ENCODE data around the gene LFNG.
"Not testable (repeated sequence)": the region's sequence is repeated elsewhere in the genome, so short reads cannot be mapped to it uniquely, and the experiment has no call there.

Gene LFNG

DNA sequence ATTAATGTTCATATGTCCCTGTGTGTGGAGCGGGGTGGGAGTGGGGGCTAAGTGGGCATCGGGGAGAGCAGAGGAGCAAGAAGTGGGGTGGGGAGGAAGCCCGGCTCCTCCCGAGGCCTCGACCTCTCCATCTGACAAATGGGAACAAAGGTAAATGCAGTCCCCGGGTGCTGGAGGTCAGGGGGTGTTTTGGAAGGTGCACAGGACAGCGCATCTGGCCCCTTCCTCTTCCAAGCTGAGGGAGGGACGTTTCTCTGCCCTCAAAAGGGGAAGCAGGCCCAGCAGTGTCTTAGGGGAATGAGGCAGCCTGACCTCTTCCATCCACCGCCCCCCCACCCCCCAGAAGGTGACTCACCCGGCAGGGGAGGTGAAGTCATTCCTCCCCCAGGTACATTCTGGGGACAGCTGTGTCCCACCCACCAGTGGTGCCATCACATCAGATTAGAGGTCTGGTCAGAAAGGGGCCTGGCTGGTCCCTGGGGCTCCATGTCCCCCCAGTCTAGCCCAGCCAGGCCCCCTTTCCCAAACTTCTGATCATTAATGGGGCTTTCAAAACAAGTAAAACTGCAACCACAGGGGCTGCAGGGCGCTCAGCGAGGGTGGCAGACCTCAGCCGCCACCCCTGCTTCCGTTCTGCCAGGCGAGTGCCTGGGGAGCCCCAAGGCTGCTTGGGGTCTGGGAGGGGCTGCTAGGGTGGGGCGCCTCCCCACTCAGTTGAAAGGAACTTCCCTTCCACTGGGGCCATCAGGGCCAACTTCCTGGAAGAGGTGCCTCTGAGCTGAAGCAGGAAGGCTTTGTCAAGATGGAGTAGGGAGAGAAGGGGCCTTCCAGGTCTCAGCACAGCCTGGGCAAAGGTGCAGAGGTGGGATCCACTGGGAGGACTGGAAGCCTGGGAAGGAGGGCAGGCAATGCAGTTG is 10.8 kb downstream of the LFNG start:
- DNase-seq (ENCODE audit: low read depth): no peak

DNA sequence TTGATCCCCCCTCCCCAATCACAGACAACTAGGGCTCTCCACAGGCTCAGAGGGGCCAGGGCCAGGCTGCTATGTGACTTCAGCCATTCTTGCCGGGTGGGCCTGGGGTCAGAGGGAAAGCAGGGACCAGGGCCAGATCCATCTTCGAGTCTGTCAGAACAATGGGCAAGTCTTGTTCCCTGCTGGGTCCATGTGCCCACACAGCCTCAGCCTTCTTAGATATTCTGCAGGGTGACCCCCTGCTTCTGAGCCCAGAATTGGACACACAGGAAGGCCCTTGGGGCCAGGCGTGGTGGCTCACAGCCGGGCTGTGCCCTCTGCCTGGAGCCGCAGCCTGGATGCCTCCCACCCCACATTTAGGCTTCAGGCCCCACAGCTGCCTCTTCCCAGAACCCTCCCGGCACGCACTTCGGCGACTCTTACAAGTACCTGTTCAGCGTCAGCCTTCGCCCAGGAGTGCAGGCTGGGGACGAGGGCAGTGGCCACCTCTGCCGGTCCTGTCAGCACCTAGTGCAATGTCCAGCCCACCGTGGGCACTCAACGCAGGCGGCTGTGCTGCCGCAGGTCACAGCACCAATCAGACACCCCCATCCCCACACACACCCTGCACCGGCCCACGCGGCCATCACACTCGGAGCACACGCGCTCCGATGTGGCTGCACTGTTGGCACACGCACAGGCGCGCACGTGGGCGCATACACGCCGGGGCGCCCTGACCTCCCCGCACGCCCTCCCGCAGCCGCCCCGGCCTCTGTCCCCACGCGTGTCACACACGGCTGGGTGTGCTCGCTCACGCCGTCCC is 11.6 kb downstream of the LFNG start:
- not testable (repeated sequence) for DNase-seq (ENCODE audit: low read depth)

GRCh38 chr7:2531796-2532110 is 12.2 kb downstream of the LFNG start:
- DNase-seq (ENCODE audit: low read depth): not testable (repeated sequence)

DNA sequence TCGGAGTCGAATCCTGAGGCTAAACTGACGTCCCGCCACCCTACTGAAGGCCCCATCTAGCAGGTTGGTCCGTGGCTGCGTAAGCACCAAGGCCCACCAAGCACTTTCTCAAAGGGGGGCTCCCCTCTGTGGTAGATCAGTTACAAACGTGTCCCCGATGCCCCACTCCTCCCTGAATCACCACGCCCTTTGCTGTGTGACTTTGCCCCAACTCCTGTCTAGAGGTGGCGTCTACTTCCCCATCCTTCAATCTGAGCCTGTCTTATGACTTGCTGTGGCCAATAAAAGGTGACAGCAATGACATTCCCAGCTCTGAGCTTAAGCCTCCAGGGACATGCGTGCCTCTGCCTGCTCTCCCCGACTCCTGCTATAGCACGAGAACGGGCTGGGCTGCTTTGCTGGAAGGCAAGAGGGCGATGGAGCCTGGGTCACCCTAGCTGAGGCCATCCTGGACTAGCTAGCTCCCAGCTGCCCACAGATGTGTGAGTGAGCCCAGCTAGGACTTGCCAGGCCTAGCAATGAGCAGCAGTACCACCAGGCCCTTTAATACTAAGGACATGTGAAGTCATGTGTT is 12.7 kb downstream of the LFNG start:
- not testable (repeated sequence) for DNase-seq (ENCODE audit: low read depth)

- DNase-seq (ENCODE audit: low read depth): not testable (repeated sequence)
Observed at GRCh38 chr7:2532816-2533215, 13.2 kb downstream of the LFNG start.

GRCh38 chr7:2533566-2533965 is 14.0 kb downstream of the LFNG start:
- DNase-seq (ENCODE audit: low read depth): not testable (repeated sequence)

GRCh38 chr7:2534214-2534613 is 14.6 kb downstream of the LFNG start:
- not testable (repeated sequence) for DNase-seq (ENCODE audit: low read depth)

DNA sequence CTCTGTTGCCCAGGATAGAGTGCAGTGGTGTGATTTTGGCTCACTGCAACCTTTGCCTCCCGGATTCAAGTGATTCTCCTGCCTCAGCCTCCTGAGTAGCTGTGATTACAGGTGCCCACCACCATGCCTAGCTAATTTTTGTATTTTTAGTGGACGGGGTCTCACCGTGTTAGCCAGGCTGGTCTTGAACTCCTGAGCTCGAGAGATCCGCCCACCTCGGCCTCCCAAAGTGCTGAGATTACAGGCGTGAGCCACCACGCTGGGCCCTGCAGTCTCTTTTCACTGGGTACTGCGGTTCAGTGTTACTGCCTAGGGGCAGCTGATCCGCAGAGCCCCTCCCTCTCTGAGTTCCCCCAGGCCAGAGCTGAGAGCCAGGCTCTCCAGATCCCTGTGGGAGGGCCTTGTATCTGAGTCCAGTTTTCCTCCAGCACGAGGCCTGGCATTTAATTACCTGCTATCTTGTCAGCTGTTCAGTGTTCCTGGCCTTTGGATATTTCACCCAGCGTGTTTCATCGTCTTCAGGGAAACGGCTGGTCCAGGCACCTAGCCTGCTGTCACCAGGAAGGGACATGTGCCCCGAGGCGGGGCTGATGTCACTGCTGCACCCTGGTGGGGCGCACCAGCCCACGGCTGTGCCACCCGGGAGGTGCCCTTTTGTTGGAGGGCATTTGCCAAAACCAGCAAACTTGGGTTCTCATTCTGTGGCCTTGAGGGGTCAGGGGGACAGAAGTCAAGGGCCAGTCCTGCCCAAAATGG is 16.5 kb downstream of the LFNG start:
- not testable (repeated sequence) for DNase-seq (ENCODE audit: low read depth)

GRCh38 chr7:2537981-2538851 is 18.6 kb downstream of the LFNG start:
- DNase-seq (ENCODE audit: low read depth): no peak

DNA sequence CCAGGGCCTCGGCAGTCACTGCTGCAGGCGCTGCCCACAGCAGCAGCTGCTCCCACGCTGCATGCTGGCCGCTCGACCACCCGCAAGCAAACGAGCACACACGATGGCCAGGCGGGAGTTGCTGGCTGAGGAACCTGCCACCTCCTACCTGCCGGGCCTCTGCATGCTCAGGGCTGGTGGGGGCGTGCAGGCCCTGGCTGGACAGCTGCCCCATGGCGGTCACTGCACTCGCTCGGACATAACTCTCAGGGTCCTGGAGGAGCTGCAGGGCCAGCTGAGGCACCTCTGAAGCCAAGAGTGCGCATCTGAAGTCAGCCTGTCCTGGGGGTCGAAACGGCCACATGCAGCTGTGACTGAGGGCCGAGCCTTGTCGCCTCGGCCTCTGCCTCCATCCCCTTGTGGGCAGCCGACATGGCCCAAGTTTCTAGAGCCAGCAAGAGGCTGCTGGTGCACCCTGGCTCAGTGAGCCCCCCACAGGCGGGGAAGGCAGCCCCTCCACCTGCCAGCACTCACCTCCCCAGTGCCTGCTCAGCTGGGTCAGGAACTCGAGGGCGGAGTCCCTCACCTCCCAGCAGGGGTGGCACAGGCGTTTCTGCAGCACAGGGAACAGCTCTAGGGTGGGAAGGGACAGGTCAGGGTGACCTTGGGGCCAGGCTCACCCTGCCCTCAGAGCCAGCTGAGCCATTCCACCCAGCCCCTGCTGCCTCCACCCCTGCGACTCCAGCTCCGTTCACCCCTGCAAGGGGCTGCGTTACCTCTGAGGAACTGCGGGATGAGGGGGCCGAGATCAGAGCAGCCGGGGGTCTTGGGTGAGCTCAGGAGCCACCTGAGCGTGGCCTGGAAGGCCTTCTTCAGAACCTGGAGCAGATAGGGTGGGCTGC is 19.7 kb downstream of the LFNG start:
- no peak for DNase-seq (ENCODE audit: low read depth)

DNA sequence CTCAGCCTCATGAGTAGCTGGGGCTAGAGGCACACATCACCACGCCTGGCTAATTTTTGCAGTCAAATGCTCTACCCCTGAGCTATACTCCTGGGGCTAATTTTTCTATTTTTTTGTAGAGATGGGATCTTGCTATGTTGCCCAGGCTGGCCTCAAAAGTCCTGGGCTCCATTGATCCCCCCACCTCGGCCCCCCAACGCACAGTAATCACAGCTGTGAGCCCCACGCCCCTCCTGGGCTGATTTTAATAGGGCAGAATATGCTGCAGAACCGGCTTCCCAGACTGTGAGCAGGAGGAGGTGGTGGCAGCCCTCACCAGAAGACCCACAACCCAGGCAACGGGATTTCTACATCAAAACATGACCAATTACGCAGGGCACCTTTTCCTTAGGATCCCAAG is 20.6 kb downstream of the LFNG start:
- DNase-seq (ENCODE audit: low read depth): no peak

DNA sequence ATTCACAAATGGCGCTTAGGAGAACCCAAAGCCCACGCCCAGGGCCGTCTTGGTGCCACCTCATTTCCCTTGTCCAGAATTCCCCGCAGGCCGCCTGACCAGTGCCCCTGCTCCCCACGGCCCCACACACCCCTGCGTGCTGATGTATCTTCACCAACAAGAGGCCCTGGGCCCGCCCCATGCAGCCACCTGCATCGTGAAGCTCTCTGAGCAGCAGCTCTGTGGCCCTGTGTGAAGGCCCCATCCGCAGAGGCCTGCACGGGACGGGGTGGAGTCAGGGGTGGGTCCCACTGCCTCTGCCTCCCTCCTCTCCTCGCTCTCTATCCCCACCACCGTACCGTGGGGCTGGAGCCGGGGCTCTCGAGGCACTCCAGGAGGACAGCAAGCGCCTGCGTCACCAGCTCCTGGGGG is 21.1 kb downstream of the LFNG start:
- DNase-seq (ENCODE audit: low read depth): no peak

GRCh38 chr7:2541291-2542010 is 21.9 kb downstream of the LFNG start:
- DNase-seq (ENCODE audit: low read depth): no peak

- no peak for DNase-seq (ENCODE audit: low read depth)
Observed at GRCh38 chr7:2542011-2542915, 22.7 kb downstream of the LFNG start.

GRCh38 chr7:2542916-2543871 is 23.6 kb downstream of the LFNG start:
- DNase-seq (ENCODE audit: low read depth): no peak

DNA sequence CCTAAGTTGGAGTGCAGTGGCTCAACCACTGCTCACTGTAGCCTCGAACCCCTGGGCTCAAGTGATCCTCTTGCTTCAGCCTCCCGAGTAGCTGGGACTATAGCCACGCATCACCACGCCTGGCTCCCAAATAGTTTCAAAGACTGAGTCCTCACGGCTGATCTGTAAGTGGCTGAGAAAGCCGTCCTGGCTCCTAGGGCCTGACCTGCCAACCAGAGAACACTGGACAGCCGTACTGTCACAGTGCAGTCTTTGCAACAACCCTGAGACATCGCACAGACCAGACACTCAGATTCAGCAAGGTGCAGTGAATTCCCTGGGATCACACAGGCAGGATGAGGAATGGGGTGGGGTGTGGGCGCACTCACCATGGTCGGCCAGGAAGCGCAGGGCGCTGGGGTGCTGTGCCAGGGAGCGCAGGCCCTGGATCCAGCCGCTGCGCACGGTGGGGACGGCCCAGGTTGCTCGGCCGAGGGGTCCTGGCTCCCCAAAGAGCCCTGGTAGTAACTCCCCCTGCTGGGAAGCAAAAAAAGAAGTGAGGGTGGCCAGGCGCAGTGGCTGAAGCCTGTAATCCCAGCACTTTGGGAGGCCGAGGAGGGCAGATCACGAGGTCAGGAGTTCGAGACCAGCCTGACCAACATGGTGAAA is 25.1 kb downstream of the LFNG start:
- DNase-seq (ENCODE audit: low read depth): no peak
